Keratinocyte (primary cell): Measurements from ENCODE around the gene GTF3C1. TPM values are rescaled to one million over a fixed set of nuclear protein-coding genes. Genes with fewer than 3 reads are reported as not detected.

Experiments used
- DNase-seq: peaks from one replicate; pipeline ENCODE4 v3.0.0-alpha.2; 2011; ENCODE audit warnings: low read depth, missing footprints, low spot score
- FAIRE-seq: peaks from 2 replicates; lab custom pipeline; 2011; peaks lifted over from hg19 to GRCh38; lab: Jason Lieb, UNC
- H2AFZ ChIP-seq: 2 replicates; pipeline ENCODE4 v1.6.0; 2012; ENCODE audit warnings: low read length, control low read depth, inconsistent platforms; ENCODE audit not compliant: control insufficient read depth
- H3K27ac ChIP-seq: 2 replicates; pipeline ENCODE4 v1.5.1; 2011; ENCODE audit warnings: low read length; ENCODE audit not compliant: control insufficient read depth, insufficient read depth
- H3K27me3 ChIP-seq: 3 replicates; pipeline ENCODE4 v1.6.0; 2011; ENCODE audit warnings: low read length; ENCODE audit not compliant: control insufficient read depth, insufficient read depth; ENCODE audit errors: extremely low read depth
- H3K36me3 ChIP-seq, 2 experiments: 2 replicates in 1 of 2; 3 replicates in 1 of 2; pipeline ENCODE4 v1.5.1; 2011; ENCODE audit warnings: low read length in 2 of 2, mild to moderate bottlenecking in 1 of 2; ENCODE audit not compliant: control insufficient read depth in 2 of 2, insufficient read depth in 2 of 2; ENCODE audit errors: extremely low read depth in 1 of 2
- H3K4me1 ChIP-seq: 3 replicates; pipeline ENCODE4 v1.5.1; 2011; ENCODE audit warnings: low read length; ENCODE audit not compliant: control insufficient read depth, insufficient read depth; ENCODE audit errors: extremely low read depth
- H3K4me2 ChIP-seq: 3 replicates; pipeline ENCODE4 v1.6.0; 2011; ENCODE audit warnings: low read depth, low read length; ENCODE audit not compliant: control insufficient read depth, insufficient read depth; ENCODE audit errors: extremely low read depth
- H3K4me3 ChIP-seq, 3 experiments: fragments of 200-600 bp in 1 of 3; sonication (generic) in 1 of 3; 2 replicates in 2 of 3; 3 replicates in 1 of 3; pipeline ENCODE4 v1.5.1; 2011 to 2016; ENCODE audit warnings: low read length in 3 of 3, mild to moderate bottlenecking in 3 of 3, control low read depth in 2 of 3, inconsistent platforms in 1 of 3, low read depth in 1 of 3, mixed read lengths in 1 of 3, mixed run types in 1 of 3, moderate library complexity in 1 of 3; ENCODE audit not compliant: control insufficient read depth in 2 of 3, insufficient read depth in 2 of 3; ENCODE audit errors: extremely low read depth in 1 of 3
- H3K79me2 ChIP-seq: 2 replicates; pipeline ENCODE4 v1.6.0; 2012; ENCODE audit warnings: low read length; ENCODE audit not compliant: control insufficient read depth, insufficient read depth
- H3K9ac ChIP-seq: 3 replicates; pipeline ENCODE4 v1.6.0; 2011; ENCODE audit warnings: low read length; ENCODE audit not compliant: control insufficient read depth, insufficient read depth; ENCODE audit errors: extremely low read depth
- H3K9me1 ChIP-seq: 3 replicates; pipeline ENCODE4 v1.6.0; 2011; ENCODE audit warnings: low read length; ENCODE audit not compliant: control insufficient read depth, insufficient read depth; ENCODE audit errors: extremely low read depth
- H3K9me3 ChIP-seq: 2 replicates; pipeline ENCODE4 v1.5.1; 2012; ENCODE audit warnings: low read depth, low read length; ENCODE audit not compliant: control insufficient read depth
- H4K20me1 ChIP-seq: 3 replicates; pipeline ENCODE4 v1.6.0; 2011; ENCODE audit warnings: low read length; ENCODE audit not compliant: control insufficient read depth, insufficient read depth; ENCODE audit errors: extremely low read depth
- EZH2 ChIP-seq: IDR thresholded peaks from one replicate; pipeline ENCODE4 v1.6.1; 2012; ENCODE audit warnings: inconsistent platforms, mild to moderate bottlenecking, low read length, moderate library complexity
- dilution Hi-C: fragments of 300-500 bp; cut with MboI; formaldehyde crosslinking; loops from one replicate; pipeline ENCODE4 v1.7.0; 2020; ENCODE audit warnings: low sequenced_read_pairs; ENCODE audit not compliant: extremely low pct_ligation_motif_present
- polyA plus RNA-seq, 5 experiments: library from polyadenylated mRNA; depleted of rRNA in 3 of 5; stranded (reverse) in 3 of 5; stranded (forward) in 1 of 5; unstranded in 1 of 5; fragments of >200 nt; gene quantifications; 1 replicate in 1 of 5; 2 replicates in 3 of 5; 3 replicates in 1 of 5; pipeline versions ENCODE4 v1.2.1 to v1.2.3, GENCODE V29; 2011 to 2012; ENCODE audit warnings: missing spikeins in 2 of 5, low read depth in 1 of 5, low replicate concordance in 1 of 5
- TF ChIP-seq, protein P1 (sequence below), 3 experiments: IDR thresholded peaks in 1 of 3; conservative IDR thresholded peaks in 1 of 3; optimal IDR thresholded peaks in 1 of 3; 2 replicates in 2 of 3; 3 replicates in 1 of 3; pipeline versions ENCODE3 to v1.5.1; 2011; ENCODE audit warnings: low read length in 3 of 3, mild to moderate bottlenecking in 3 of 3, moderate library complexity in 2 of 3, control low read depth in 1 of 3, inconsistent platforms in 1 of 3; ENCODE audit not compliant: insufficient read depth in 2 of 3; ENCODE audit errors: extremely low read depth in 1 of 3

The GTF3C1 gene
- polyA plus RNA-seq, 1 donor (not counting 4 experiments of a cell fraction or from before 2014, with no cell fraction given): 23.5 TPM

DNA sequence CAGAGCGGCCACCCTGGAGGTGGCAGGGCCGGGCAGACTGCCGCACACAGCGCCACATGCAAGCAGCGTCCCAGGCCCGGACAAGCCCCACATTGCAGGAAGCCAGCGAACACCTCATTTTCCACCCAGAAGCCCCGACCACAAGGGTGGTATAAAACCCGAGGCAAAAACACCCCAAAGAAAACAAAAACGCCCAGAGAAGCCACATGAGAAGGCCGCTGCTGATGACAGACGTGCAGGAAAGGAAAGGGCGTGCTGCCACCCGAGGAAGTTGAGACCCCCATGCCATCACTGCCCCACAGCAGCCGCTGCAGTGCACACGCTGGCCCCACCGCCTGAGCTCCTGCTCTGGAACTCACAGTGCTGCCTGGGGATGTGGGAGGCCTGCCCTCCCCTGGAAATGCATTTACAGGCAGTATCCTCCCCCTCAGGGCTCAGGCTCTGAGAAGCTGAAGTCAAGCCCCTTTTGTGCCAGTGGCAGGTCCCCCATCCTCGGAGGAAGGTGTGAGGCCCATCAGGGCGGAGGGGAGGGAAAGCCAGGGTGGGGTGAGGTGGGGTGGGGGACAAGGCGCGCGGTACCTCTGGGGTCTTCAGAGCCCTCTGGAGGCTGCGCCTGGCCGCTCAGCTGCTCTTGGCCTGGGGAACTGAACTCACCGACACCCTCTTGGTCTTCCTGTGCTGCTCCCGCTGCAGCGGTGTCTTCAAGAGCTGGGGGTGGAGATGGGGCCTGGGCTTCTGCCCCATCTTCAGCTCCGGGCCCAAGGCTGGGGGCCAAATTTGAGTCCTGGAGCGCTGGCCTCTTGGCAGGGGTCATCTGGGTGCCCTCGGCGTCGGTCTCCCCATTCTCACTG lies 85.7 kb downstream of the GTF3C1 start:
- Histone ChIP-seq H2AFZ (no peak overlapping the region), H4K20me1 (no peaks in the 10 kb centered on the region), H3K9ac (no peak overlapping the region), H3K9me1 (no peaks in the 10 kb centered on the region), H3K4me1 (peaks cover 34% of the 10 kb centered on the region), H3K9me3 (no peaks in the 10 kb centered on the region), H3K4me2 (peak overlapping the region; percentile 27), H3K79me2 (no peaks in the 10 kb centered on the region), H3K36me3 (peaks cover 26 to 44% of the 10 kb centered on the region in 2 experiments), H3K4me3 (no peak overlapping the region), H3K27ac (no peak overlapping the region), H3K27me3 (no peaks in the 10 kb centered on the region)
- FAIRE-seq (no peak), DNase-seq (no peak)
- dilution Hi-C loops: no loop called here
- TF ChIP-seq, protein P1, sequence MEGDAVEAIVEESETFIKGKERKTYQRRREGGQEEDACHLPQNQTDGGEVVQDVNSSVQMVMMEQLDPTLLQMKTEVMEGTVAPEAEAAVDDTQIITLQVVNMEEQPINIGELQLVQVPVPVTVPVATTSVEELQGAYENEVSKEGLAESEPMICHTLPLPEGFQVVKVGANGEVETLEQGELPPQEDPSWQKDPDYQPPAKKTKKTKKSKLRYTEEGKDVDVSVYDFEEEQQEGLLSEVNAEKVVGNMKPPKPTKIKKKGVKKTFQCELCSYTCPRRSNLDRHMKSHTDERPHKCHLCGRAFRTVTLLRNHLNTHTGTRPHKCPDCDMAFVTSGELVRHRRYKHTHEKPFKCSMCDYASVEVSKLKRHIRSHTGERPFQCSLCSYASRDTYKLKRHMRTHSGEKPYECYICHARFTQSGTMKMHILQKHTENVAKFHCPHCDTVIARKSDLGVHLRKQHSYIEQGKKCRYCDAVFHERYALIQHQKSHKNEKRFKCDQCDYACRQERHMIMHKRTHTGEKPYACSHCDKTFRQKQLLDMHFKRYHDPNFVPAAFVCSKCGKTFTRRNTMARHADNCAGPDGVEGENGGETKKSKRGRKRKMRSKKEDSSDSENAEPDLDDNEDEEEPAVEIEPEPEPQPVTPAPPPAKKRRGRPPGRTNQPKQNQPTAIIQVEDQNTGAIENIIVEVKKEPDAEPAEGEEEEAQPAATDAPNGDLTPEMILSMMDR (optimal IDR thresholded peaks at IDR 0.05 in 1 of 3, IDR thresholded peaks at IDR 0.05 in 1 of 3, conservative IDR thresholded peaks at IDR 0.05 in 1 of 3; ENCODE audit: extremely low read depth in 1 of 3, insufficient read depth in 2 of 3, low read length in 3 of 3): no peak
- no peak for TF ChIP-seq EZH2

- dilution Hi-C loops: no loop called here
- H3K27ac ChIP-seq: no peak overlapping the region
- peaks cover 41% of the 10 kb centered on the region for H3K4me1 ChIP-seq
- H3K9me3 ChIP-seq: no peaks in the 10 kb centered on the region
- H3K9me1 ChIP-seq: no peaks in the 10 kb centered on the region
- H2AFZ ChIP-seq: no peak overlapping the region
- peaks cover 22 to 36% of the 10 kb centered on the region in 2 experiments for H3K36me3 ChIP-seq
- FAIRE-seq (no peak), DNase-seq (no peak)
- peak overlapping the region; percentile 27 for H3K4me2 ChIP-seq
- no peak for TF ChIP-seq EZH2
- TF ChIP-seq, protein P1 (optimal IDR thresholded peaks at IDR 0.05 in 1 of 3, IDR thresholded peaks at IDR 0.05 in 1 of 3, conservative IDR thresholded peaks at IDR 0.05 in 1 of 3; ENCODE audit: extremely low read depth in 1 of 3, insufficient read depth in 2 of 3, low read length in 3 of 3): no peak
- no peaks in the 10 kb centered on the region for H3K27me3 ChIP-seq
- no peak overlapping the region for H3K9ac ChIP-seq
- no peaks in the 10 kb centered on the region for H3K79me2 ChIP-seq
- no peaks in the 10 kb centered on the region for H4K20me1 ChIP-seq
- no peak overlapping the region for H3K4me3 ChIP-seq
Measured at GRCh38 chr16:27462846-27463682, 86.6 kb downstream of the GTF3C1 start.
